ENCODE measurements around the gene KLHL30.

Gene KLHL30

DNA sequence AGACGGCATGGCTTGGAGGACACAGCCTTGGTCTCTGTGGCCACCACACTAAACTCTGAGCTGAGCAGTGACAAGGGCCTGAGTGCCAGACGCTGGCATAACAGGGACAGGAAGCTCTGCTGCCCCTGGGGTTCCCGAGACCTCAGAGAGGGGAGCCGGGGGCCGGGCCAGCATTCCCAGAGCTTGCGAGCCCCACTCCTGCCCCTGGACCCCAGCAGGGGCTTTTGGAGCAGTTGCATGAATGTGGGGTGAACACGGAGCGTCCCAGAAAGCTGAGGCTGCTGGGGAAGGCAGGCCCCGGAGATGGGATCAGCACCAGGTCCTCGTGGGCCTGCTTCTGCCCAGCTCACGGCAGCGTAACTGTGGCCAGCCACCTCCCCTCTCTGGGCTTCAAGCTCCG is 12.7 kb downstream of the KLHL30 start:
- no peak for DNase-seq

DNA sequence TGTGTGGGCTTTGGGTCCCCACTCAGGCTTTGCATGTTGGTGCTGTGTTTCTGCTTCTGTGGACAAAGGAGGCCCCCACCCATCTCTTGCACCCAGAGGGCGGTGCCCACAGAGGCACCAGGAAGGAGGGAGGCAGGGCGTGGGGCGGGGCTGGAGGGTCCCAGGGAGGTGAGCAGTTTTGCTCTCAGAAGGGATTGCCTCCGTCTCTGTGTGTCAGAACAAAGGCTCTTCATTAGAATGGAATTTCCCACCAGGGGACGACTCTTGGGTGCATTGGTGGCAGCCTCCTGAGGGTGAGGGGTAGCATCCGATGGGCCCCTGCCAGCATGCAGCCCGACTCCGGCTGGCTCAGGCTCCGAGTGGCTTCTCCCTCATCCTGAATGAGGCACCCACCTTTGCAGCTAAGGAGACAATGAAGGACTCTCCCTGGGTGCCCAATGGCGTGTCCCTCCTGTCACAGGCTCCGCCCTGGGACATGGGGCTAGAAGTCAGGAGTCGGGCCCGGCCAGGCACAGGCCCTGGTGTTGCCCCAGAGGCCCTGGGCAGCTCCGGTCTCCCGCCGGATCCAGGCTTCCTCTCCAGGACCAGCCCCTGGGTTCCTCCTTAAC is 13.3 kb downstream of the KLHL30 start:
- no peak for DNase-seq

DNA sequence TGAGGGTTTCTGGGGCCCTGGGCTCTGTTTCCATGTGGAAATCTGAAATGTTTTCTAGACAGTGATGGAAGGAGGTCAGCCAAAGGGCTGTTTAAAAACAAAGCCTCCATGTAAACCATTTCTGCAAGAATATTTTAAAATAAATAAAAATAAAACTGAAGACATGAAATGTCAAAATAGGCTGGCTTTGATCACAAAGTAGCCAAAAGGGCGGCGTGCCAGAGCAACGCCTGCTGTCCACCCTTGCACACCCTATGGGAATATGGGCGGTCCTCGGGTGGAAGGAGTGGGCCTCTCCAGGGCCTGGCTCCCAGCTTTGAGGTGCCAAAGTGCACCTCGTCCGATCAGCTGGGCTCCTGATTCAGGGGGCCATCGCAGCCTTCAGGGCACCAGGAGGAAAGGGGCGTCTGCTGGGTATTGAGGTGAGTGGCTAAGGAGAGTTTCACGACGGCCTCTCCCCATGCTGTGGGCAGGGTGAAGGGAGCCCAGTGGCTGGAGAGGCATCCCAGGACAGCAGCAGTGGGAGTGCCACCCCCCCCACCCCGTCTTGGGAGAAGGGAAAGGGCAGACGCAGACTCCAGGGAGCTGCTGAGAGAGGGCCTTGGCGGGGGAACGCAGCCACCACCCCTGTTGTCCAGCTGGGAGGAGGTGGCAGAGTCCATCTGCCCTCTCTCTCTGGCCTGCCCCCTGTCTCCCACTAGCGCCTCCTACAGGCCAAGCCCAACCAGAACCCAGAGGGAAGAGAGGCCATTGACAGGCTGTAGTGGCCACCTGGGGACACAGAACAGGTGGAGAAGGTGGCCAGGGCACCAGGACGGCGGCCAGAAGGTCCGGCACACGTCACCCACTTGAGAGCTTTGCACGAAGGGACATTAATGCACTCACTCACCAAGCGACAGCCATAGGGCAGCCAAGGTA is 14.6 kb downstream of the KLHL30 start:
- DNase-seq: no peak

DNA sequence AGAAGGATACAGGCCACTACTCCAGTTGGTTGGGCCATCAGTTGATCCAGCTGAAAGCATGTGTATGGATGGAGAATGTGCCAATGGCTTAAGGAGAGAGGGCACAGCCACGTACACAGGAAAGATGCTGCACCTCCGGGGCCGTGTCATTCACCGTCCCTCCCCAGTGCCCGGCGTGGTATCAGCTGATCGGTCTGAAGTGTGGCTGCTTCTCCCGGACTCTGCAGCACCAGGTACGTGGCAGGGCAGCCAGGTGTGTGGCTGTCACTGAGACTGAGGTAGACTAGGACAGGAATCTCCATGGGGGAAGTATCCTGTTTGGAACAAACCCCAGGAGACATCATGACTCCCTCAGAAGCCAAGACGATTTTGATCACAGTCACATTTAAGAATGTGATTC is 16.1 kb downstream of the KLHL30 start:
- DNase-seq: no peak

DNA sequence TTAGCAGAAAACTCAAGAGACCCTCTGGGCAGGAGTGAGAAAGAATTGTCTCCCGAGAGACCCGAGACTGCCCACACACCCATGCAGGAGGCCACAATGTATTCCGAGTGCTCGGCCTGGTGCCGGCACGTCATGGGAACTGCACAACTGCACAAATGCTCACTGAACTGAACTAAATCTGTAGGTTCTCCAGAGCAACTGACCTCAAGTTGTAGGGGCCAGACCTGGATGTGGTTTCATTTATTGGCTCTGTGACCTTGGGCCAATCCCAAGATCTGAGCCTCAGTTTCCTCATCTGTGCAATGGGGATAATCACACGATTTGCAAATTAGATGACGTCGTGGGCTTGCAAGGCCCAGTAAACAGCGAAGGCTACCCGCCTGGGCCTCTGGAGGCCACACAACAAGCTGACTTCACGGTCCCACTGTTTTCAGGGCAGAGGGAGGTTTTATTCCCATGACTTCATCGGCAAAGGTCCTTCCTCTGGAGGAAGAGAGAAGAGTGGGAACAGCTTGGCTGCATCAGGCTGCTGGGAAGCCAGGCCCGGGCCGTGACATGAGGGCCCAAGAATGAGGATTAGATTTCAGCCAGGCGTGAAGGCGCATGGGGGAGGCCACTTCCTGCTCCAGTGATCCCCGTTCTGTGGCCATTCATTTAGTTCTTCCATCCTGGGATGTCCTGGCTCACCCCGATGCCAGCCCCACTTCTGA is 16.7 kb downstream of the KLHL30 start:
- DNase-seq: no peak

DNA sequence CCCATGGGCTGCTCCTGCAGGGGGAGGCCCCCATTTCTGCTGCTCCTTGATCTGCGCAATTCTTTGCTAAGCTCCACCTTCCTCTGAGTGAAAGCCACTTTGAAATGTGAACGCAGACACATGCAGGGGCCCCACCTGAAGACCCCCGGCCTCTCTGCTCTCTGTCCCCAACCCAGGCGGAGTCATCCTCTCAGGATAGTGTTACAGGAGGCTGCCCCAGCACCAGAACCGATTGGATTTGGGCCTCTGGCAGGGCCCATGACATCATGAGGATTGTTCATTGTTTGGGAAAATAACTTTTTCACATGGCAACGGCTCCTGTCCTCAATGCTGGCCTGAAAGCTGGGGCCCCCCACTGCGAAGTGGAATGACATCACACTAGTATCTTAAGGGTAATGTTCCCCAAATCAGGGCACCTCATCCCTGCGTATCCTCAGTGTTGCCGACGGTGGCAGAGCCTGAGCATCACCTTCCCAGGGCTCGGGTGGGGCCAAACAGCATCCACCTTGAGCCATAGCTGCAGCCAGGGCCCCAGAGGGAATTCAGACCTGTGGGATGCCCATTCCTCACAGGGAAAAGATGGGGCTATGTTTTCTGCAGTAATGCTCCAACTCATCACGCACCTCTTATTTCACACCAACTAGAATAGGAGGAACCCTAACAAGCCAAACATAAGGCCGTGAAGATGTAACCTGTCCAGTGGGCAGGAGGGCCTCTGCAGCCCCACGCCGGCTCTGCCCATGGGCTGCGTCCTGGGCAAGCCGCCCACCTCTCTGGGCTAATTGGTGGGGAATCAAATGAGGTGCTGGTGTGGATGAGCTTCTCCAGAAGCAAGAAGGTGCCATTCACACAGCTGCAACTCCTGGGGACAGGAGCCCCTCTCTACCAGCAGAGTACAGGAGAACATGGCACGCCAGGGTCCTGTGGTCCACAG is 17.6 kb downstream of the KLHL30 start:
- no peak for DNase-seq

DNA sequence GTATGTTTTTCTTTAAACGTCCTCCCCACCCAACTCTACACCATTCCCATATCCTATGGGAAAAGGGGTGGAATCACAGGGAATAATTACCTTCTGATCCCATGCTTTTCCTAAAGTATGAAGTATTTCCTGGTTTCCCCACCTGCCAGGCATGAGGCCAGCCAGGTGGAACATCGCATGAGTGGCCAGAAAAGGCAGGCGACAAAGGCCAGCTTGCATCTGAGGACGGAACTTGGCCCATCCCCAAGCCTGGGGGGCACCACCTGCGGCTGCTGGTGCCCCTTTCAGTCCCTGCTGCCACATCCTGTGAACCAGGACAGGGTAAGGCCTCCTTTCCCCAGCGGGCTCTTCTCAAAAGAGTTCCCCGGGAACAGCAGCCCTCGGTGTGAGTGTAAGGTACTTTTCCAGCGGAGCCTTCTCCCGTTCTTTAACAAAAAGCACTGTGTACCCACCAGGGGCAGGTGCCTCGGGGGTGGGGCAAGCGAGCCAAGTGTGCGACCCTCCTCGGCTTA is 19.1 kb downstream of the KLHL30 start:
- peak in 1 of 2 experiments; percentile 36 for DNase-seq

DNA sequence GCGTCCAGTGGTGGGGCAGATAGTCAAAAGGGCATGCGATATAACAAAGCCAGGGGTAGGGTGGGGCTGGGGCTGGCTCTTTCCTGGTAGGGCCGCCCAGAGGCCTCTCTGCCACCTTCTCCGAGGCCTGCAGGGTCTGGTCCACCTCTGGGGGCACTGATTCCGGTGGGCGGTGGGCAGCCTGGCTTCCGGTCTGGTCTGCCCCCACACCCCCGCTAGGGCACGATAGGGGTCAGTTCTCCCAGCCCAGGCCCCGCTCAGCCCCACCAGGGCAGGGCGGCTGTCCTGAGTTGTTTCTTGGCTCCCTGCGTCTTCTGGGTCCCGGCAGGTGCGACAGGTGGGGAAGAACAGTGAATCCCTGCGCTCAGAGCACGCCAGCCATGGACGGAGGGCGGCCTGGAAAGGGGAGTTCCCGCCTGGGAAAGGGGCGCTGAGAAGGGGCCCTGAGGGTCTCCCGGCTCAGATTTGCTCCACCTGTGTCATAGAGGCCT is 19.6 kb downstream of the KLHL30 start:
- no peak for DNase-seq

DNA sequence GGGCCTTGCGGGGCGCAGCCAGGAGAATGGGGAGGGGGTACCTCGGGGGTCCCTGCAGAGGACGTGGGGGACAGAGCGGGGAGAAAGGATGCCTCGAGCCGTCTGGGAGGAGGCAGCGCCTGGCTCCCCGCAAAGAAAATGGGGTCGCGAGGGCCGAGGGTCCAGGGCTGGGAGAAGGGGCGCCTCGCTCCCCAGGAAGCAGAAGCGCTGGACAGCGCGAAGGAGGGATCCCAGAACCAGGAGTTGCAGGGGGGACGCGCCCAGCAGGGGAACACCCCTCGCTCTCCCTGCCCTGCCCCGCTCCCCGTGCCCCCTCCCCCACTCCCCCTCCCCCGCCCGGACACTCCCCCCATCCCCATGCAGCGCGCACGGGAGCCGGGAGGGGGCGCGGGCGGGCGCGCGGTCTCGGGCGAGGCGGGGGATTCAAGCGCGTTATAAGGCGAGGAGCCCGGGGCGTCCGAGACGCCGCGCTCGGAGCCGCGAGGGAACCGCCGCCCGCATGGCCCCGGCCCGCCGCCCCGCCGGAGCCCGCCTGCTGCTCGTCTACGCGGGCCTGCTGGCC is 20.1 kb downstream of the KLHL30 start, which contains the start of gene ERFE:
Gene ERFE (plus strand): TSS at position 462 of the 562 bp plus-strand sequence. CDS start 38 bp downstream, at position 500.
- DNase-seq: peak in 1 of 2 experiments; percentile 14

DNA sequence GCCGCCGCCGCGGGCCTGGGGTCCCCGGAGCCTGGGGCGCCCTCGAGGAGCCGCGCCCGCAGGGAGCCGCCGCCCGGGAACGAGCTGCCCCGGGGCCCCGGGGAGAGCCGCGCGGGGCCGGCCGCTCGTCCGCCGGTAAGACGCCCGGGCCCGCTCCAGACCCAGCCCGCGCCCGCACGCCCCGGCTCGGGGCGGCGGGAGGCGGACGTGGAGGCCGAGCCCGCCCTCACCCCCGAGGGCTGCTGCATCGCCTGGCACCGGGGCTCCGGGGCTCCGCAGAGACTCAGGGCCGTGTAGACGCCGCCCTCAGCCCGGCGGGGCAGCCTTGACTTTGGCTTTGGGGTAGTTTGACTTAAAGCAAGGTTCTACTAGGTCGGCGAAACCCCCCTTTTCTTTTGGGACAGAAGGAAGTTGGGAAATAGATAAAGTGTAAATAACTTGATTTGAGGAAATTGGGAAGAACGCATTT is 20.6 kb downstream of the KLHL30 start:
- no peak for DNase-seq

DNA sequence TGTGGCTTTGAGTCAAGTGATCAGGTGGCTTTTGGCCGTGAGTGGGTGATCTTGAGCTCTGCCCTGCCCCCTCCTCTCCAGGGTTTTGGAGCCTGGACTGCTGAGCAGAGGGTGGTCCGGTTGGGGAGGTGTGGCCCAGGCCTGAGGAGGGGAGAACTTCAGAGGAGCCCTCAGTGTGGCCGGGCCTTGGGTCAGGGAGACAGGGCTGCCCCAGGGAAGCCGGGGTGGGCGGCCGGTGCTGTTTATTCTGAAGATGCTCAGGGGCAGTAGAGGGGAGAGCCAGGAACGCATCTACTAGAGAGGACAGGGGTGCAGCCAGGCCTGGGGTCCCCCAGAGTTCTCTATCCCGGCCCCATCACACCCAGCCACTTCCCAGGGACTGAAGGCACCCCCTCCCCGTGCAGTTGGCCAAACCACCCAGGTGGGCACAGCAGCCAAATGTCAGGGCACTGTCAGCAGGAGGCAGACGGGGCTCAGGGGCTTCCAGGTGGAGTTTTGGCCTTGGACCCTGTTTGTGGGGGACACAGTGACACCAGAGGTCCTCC is 21.3 kb downstream of the KLHL30 start:
- no peak for DNase-seq

DNA sequence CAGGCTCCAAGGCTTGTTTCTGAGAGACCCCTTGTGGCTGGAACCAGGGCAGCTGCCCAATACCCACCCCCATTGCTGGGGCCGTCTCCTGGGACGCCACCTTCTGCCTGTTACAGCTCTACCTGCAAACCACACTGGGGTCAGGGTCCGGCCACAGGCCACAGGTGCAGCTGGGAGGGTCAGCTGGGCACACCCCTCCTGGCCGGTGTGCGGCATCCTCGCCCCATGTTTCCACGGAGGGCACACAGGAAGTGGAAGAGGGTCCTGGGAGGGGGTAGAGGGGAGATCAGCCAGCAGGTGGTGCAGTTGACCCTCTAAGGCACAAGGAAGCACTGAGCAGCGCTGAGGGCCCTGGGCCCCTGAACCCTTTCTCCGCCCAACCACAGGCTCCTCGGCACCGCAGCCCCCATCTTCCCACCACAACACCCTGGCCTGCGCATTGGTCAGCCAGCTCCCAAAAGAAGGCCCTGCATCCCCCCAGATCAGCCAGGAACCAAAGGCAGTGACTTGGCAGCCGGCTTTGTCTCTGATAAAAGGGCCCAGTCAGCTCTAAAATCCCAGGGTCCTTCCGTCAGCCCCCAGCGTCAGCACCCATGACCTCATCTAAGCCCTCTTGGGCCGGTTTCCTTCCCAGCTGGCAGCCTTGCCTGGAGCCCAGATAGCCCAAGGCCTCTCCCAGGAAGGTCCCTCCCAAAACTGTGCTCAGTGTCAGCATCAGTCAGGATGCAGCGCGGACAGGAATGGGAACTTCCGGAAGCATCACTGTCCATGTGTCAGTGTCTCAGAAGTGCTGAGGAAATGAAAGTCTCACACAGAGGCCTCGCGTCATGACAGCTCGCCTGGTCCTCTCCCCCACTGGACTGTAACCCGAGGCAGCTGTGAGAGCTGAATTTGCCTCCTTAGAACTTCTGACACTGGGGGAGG is 22.0 kb downstream of the KLHL30 start:
- no peak for DNase-seq

DNA sequence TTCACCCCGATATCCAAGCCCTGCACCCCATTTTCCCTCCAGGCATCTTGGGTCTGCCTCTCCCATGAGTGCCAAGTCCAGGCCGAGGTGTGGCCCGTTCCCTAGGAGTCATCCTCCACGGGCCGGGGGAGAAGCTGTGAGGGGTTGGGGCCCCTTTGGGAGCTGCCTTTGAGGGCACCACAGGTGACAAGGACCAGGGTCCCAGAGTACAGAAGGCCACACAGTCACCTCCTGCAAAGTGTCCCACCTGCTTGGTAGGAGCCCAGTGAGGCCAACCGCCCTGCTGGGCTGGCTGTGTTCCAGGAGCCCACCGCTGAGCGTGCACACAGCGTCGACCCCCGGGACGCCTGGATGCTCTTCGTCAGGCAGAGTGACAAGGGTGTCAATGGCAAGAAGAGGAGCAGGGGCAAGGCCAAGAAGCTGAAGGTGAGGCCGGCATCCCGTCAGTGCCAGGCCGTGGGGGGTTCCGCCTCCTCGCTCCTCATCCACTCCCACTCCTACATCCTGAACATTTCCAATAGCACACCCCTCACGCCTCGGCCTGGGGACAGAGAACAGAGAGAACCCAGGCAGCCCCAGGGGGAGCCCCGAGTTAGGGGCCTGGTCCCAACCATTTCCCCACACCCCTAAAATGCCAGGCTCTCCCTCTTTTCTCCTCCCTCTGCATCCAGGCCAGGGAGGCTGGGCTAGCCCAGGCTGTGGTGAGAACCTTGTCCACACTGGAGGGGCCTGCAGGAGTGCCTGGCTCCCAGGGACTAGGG is 23.0 kb downstream of the KLHL30 start:
- DNase-seq: no peak

DNA sequence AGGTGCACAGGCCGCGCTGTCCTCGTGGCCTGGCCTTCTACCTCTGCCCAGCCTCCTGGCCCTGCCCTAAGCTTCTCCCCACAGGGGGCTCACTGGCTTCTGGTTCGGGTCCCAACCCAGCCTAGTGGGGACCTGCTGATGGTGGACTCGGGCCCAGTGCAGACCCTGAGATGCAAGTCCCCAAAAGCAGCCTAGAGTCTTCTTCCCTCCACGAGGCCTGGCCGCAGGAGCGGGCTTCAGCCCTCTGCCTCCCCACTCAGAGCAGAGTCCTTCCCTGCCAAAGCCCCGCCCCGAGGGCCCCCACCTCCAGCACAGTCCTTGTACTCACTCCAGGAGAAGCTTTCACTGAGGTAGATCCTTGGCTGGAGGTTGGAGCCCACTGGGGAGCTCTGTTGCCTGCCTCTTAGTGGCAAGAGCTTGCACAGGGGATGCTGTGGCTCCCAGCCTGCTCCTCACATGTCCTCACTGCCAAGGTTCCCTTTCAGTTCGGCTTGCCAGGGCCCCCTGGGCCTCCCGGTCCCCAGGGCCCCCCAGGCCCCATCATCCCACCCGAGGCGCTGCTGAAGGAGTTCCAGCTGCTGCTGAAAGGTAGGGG is 23.9 kb downstream of the KLHL30 start:
- no peak for DNase-seq

DNA sequence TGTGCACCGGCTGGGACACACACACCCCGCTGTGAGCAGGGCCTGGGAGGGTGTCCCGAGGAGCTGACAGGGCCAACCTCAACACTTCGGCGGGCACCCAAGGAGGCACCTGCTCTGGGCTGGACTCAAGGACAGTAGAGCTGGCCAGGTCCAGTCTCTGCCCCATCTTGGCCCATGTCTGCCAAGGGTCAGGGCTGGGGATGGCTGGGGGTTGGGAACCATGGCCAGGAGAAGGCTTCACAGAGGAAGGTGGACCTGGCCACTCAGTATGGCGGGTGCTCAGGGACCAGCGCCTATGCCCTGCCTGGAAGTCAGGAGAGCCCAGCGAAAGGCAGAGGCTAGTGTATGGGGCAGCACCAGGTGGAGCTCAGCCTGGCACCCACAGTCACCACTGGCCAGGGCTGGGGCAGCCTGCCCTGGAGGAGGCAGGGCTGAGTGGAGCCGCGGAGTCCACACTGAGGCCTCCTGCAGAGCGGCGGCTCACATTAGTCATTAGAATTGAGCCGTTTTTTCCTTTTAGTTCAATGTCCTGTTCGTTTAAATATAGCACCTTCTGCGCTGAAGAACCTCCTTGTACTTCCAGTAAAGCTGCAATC is 24.5 kb downstream of the KLHL30 start:
- no peak for DNase-seq

DNA sequence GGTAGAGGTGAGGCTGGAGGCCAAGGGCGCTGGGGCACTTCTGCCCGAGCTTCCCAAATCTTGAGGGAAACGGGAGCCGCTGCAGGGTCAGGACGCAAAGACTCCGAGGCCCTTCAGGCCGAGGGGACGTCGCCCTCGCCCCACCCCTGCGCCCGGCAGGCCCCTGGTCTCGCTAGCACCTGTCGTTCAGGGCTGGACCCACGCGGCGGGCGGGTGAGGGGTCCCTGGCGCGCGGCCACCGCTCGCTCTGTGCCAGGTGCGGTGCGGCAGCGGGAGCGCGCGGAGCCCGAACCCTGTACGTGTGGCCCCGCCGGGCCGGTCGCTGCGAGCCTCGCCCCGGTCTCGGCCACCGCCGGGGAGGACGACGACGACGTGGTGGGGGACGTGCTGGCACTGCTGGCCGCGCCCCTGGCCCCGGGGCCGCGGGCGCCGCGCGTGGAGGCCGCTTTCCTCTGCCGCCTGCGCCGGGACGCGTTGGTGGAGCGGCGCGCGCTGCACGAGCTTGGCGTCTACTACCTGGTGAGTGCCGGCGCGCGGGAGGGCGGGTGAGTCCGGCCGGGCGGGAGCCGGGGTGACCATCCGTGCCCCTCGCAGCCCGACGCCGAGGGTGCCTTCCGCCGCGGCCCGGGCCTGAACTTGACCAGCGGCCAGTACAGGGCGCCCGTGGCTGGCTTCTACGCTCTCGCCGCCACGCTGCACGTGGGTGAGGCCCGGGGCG is 25.2 kb downstream of the KLHL30 start:
- DNase-seq: no peak

DNA sequence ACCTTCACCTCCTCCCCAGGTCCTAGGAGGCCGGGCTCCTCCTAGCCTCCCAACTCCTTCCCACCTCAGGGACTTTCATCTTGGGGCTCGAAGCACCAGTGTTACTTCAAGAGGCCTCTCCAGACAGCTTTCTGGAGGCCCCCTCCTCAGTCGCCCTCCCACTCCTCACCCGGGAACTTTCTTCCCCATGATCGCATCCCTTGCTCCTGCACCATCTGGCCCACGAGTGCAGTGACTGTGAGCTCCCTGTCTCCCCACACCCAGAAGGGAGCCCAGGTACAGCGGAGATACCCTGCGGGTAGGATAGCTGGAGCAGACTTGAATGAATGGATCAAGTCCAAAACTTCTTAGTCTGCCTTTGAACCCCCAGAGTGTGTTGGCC is 26.4 kb downstream of the KLHL30 start:
- DNase-seq: no peak

All from NCI-H2081 (cell line).